H9 (cell line): Measurements from ENCODE around the gene ERAP2. TPM values are rescaled to one million over a fixed set of nuclear protein-coding genes. Genes with fewer than 3 reads are reported as not detected.

ENCODE experiments used
- DNase-seq: peaks from one replicate; pipeline ENCODE4 v3.0.0-alpha.2; 2017
- H2AFZ ChIP-seq: one replicate; pipeline ENCODE4 v1.6.1; 2013; ENCODE audit warnings: mild to moderate bottlenecking, low read length, control low read depth, moderate library complexity
- H2AK5ac ChIP-seq: 2 replicates; pipeline ENCODE4 v1.6.1; 2013; ENCODE audit warnings: low read length, control low read depth, mixed read lengths; ENCODE audit not compliant: insufficient read length
- H2BK120ac ChIP-seq: one replicate; pipeline ENCODE4 v1.6.1; 2013; ENCODE audit warnings: low read depth, mild to moderate bottlenecking, low read length, control low read depth, inconsistent platforms; ENCODE audit not compliant: poor library complexity, severe bottlenecking
- H2BK12ac ChIP-seq: 2 replicates; pipeline ENCODE4 v1.6.1; 2013; ENCODE audit warnings: low read length, control low read depth, mixed read lengths, low read depth; ENCODE audit not compliant: insufficient read length
- H2BK15ac ChIP-seq: 2 replicates; pipeline ENCODE4 v1.6.1; 2013; ENCODE audit warnings: low read depth, low read length, control low read depth
- H2BK20ac ChIP-seq: one replicate; pipeline ENCODE4 v1.6.1; 2013; ENCODE audit warnings: low read depth, mild to moderate bottlenecking, low read length, control low read depth, inconsistent platforms; ENCODE audit not compliant: poor library complexity, severe bottlenecking
- H2BK5ac ChIP-seq: 2 replicates; pipeline ENCODE4 v1.6.1; 2013; ENCODE audit warnings: low read length, control low read depth, mixed read lengths; ENCODE audit not compliant: insufficient read length
- H3K14ac ChIP-seq: 2 replicates; pipeline ENCODE4 v1.6.1; 2013; ENCODE audit warnings: low read length, control low read depth; ENCODE audit not compliant: insufficient read depth
- H3K18ac ChIP-seq: 2 replicates; pipeline ENCODE4 v1.6.1; 2013; ENCODE audit warnings: low read depth, mild to moderate bottlenecking, mixed read lengths, low read length, control low read depth; ENCODE audit not compliant: insufficient read length
- H3K23ac ChIP-seq: 2 replicates; pipeline ENCODE4 v1.6.1; 2013; ENCODE audit warnings: low read length, control low read depth, mixed read lengths, low read depth; ENCODE audit not compliant: insufficient read length
- H3K23me2 ChIP-seq: 2 replicates; pipeline ENCODE4 v1.6.1; 2013; ENCODE audit warnings: low read depth, mild to moderate bottlenecking, mixed read lengths, low read length, control low read depth; ENCODE audit not compliant: insufficient read length, poor library complexity, severe bottlenecking
- H3K27ac ChIP-seq: 2 replicates; pipeline ENCODE4 v1.5.1; 2013; ENCODE audit warnings: low read length, control low read depth, mixed read lengths, low read depth; ENCODE audit not compliant: insufficient read length
- H3K27me3 ChIP-seq: 2 replicates; pipeline ENCODE4 v1.6.1; 2013; ENCODE audit warnings: low read length, control low read depth, inconsistent platforms; ENCODE audit not compliant: insufficient read depth
- H3K4ac ChIP-seq: 2 replicates; pipeline ENCODE4 v1.6.1; 2013; ENCODE audit warnings: low read depth, mild to moderate bottlenecking, control low read depth, inconsistent platforms, low read length, moderate library complexity
- H3K4me1 ChIP-seq: 2 replicates; pipeline ENCODE4 v1.6.1; 2013; ENCODE audit warnings: low read length, control low read depth, inconsistent platforms; ENCODE audit not compliant: insufficient read depth
- H3K4me2 ChIP-seq: 2 replicates; pipeline ENCODE4 v1.6.1; 2013; ENCODE audit warnings: low read length, control low read depth, mixed read lengths; ENCODE audit not compliant: insufficient read length, insufficient read depth
- H3K56ac ChIP-seq: 2 replicates; pipeline ENCODE4 v1.6.1; 2013; ENCODE audit warnings: low read depth, mild to moderate bottlenecking, mixed read lengths, low read length, control low read depth; ENCODE audit not compliant: insufficient read length
- H3K79me1 ChIP-seq: 2 replicates; pipeline ENCODE4 v1.6.1; 2013; ENCODE audit warnings: low read depth, mild to moderate bottlenecking, moderate library complexity, low read length, control low read depth, inconsistent platforms; ENCODE audit not compliant: insufficient read depth, poor library complexity, severe bottlenecking
- H3K79me2 ChIP-seq: 2 replicates; pipeline ENCODE4 v1.6.1; 2013; ENCODE audit warnings: low read length, control low read depth, inconsistent platforms; ENCODE audit not compliant: insufficient read depth
- H3K9ac ChIP-seq: 2 replicates; pipeline ENCODE4 v1.6.1; 2013; ENCODE audit warnings: low read length, control low read depth, mixed read lengths; ENCODE audit not compliant: insufficient read length; ENCODE audit errors: extremely low read depth
- H3K9me3 ChIP-seq: one replicate; pipeline ENCODE4 v1.6.1; 2013; ENCODE audit warnings: low read depth, low read length, inconsistent platforms; ENCODE audit not compliant: control insufficient read depth
- H3T11ph ChIP-seq: one replicate; pipeline ENCODE4 v1.6.1; 2013; ENCODE audit warnings: mild to moderate bottlenecking, low read length, control low read depth, inconsistent platforms
- H4K20me1 ChIP-seq: one replicate; pipeline ENCODE4 v1.6.1; 2013; ENCODE audit not compliant: control insufficient read depth, insufficient read length, insufficient read depth
- H4K5ac ChIP-seq: 2 replicates; pipeline ENCODE4 v1.6.1; 2013; ENCODE audit warnings: low read depth, mild to moderate bottlenecking, mixed read lengths, low read length, control low read depth; ENCODE audit not compliant: insufficient read length
- H4K8ac ChIP-seq: replicated peaks from 2 replicates; pipeline ENCODE4 v1.6.1; 2013; ENCODE audit warnings: low read length, control low read depth, mixed read lengths, low read depth; ENCODE audit not compliant: insufficient read length
- H4K91ac ChIP-seq: 2 replicates; pipeline ENCODE4 v1.6.1; 2013; ENCODE audit warnings: low read depth, mild to moderate bottlenecking, moderate library complexity, mixed read lengths, low read length, control low read depth; ENCODE audit not compliant: insufficient read length
- H3K27ac Mint-ChIP-seq, 3 experiments: 2 replicates in 2 of 3; 3 replicates in 1 of 3; pipeline ENCODE4 v1.8.0; 2020 to 2021; ENCODE audit warnings: mixed read lengths in 3 of 3, mild to moderate bottlenecking in 1 of 3, moderate library complexity in 1 of 3
- H3K27me3 Mint-ChIP-seq: 2 replicates; pipeline ENCODE4 v1.8.0; 2021; ENCODE audit warnings: low read depth, mild to moderate bottlenecking, moderate library complexity, mixed read lengths
- H3K36me3 Mint-ChIP-seq, 3 experiments: 2 replicates in 2 of 3; 3 replicates in 1 of 3; pipeline ENCODE4 v1.8.0; 2020 to 2021; ENCODE audit warnings: low read depth in 3 of 3, mixed read lengths in 3 of 3; ENCODE audit not compliant: insufficient read depth in 1 of 3
- H3K4me1 Mint-ChIP-seq, 2 experiments: 2 replicates each; pipeline ENCODE4 v1.8.0; 2020; ENCODE audit warnings: mixed read lengths in 2 of 2
- H3K4me3 Mint-ChIP-seq, 2 experiments: 2 replicates in 1 of 2; 3 replicates in 1 of 2; pipeline ENCODE4 v1.8.0; 2020 to 2021; ENCODE audit warnings: mild to moderate bottlenecking in 2 of 2, mixed read lengths in 2 of 2, moderate library complexity in 1 of 2
- H3K9me3 Mint-ChIP-seq, 2 experiments: 2 replicates in 1 of 2; 3 replicates in 1 of 2; pipeline ENCODE4 v1.8.0; 2020; ENCODE audit warnings: mild to moderate bottlenecking in 2 of 2, mixed read lengths in 2 of 2, moderate library complexity in 1 of 2
- CTCF ChIP-seq: fragments of 200-600 bp; sonication (generic); conservative IDR thresholded peaks from 3 replicates; pipeline ENCODE4 v1.8.0; 2021; ENCODE audit warnings: antibody characterized with exemption, mild to moderate bottlenecking
- WGBS: extraction: QIAGEN DNeasy Blood & Tissue Kit; methylation state at CpG from one replicate; pipeline ENCODE4 v1.1.7; 2013; ENCODE audit warnings: missing lambda C conversion rate, low lambda C conversion rate, mixed read lengths; ENCODE audit not compliant: insufficient read length; ENCODE audit errors: extremely low coverage; 5-methylcytosine and 5-hydroxymethylcytosine counted together
- total RNA-seq: library from RNA; stranded (reverse); gene quantifications from 2 replicates; pipeline ENCODE4 v1.2.1, GENCODE V29; 2021

Gene ERAP2
- total RNA-seq, 1 experiment from 2014 or later: 0.09 TPM

- H3K36me3 Mint-ChIP-seq: no peaks in the 10 kb centered on the region
- H3K9me3 Mint-ChIP-seq: no peaks in the 10 kb centered on the region
- H3K79me1 ChIP-seq: no peaks in the 10 kb centered on the region
- H3K4me1 Mint-ChIP-seq: peaks cover 7 to 10% of the 10 kb centered on the region in 2 experiments
- H3K4me2 ChIP-seq: no peak overlapping the region
- no peaks in the 10 kb centered on the region for H3K27me3 ChIP-seq
- H2BK5ac ChIP-seq: no peak overlapping the region
- WGBS: no CpG with 5 or more reads among the region's 1 CpG
- H3K4me3 Mint-ChIP-seq: no peak overlapping the region
- H4K8ac ChIP-seq: no peak overlapping the region
- H3T11ph ChIP-seq: no peak overlapping the region
- H3K27ac ChIP-seq: no peak overlapping the region
- no peak overlapping the region for H2BK120ac ChIP-seq
- no peak overlapping the region for H3K27ac Mint-ChIP-seq
- H2BK15ac ChIP-seq: no peak overlapping the region
- H3K4ac ChIP-seq: no peak overlapping the region
- no peaks in the 10 kb centered on the region for H3K79me2 ChIP-seq
- H4K20me1 ChIP-seq: no peaks in the 10 kb centered on the region
- no peaks in the 10 kb centered on the region for H3K27me3 Mint-ChIP-seq
- DNase-seq: no peak
- H3K23me2 ChIP-seq: no peaks in the 10 kb centered on the region
- no peaks in the 10 kb centered on the region for H3K4me1 ChIP-seq
- no peak overlapping the region for H3K56ac ChIP-seq
- no peak overlapping the region for H3K18ac ChIP-seq
- no peak overlapping the region for H2BK12ac ChIP-seq
- H3K9me3 ChIP-seq: no peaks in the 10 kb centered on the region
- H2AFZ ChIP-seq: no peak overlapping the region
- no peak overlapping the region for H4K91ac ChIP-seq
- no peak overlapping the region for H4K5ac ChIP-seq
- no peak overlapping the region for H3K23ac ChIP-seq
- H3K9ac ChIP-seq: no peak overlapping the region
- no peak overlapping the region for H3K14ac ChIP-seq
- H2BK20ac ChIP-seq: no peak overlapping the region
- no peak for TF ChIP-seq CTCF
- H2AK5ac ChIP-seq: no peak overlapping the region
These were observed 67.5 kb downstream of the ERAP2 start for GRCh38 chr5:96943799-96944198.
